HL-60 (cell line): ENCODE data around the gene RPL5.

ENCODE experiments used
- CTCF ChIP-seq: IDR thresholded peaks from one replicate; pipeline ENCODE4 v1.5.1; 2011; ENCODE audit warnings: low read length, control low read depth, inconsistent platforms; ENCODE audit not compliant: insufficient read depth
- TF ChIP-seq, protein P1 (sequence below): IDR thresholded peaks from 2 replicates; pipeline ENCODE4 v1.6.1; 2012; ENCODE audit warnings: low read depth; ENCODE audit not compliant: insufficient replicate concordance

DNA sequence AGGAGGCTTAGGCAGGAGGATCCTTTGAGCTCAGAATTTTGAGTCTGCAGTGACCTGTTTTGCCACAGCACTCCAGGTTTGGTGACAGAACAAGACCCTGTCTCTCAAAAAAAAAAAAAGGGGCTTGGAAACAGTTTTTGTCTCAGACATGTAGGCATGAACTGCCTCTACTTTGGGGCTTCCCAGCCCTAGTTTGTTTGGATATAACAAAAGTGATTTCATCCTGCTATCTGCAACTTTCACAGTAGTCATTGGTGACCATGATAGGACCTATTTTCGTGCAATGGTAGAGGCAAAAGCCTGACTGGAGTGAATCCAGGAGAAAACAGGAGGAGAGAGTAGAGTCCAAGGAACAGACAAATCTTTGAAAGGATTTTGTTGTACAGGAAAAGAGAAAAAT lies 26.6 kb upstream of the RPL5 start:
- no peak for TF ChIP-seq CTCF
- TF ChIP-seq, protein P1, sequence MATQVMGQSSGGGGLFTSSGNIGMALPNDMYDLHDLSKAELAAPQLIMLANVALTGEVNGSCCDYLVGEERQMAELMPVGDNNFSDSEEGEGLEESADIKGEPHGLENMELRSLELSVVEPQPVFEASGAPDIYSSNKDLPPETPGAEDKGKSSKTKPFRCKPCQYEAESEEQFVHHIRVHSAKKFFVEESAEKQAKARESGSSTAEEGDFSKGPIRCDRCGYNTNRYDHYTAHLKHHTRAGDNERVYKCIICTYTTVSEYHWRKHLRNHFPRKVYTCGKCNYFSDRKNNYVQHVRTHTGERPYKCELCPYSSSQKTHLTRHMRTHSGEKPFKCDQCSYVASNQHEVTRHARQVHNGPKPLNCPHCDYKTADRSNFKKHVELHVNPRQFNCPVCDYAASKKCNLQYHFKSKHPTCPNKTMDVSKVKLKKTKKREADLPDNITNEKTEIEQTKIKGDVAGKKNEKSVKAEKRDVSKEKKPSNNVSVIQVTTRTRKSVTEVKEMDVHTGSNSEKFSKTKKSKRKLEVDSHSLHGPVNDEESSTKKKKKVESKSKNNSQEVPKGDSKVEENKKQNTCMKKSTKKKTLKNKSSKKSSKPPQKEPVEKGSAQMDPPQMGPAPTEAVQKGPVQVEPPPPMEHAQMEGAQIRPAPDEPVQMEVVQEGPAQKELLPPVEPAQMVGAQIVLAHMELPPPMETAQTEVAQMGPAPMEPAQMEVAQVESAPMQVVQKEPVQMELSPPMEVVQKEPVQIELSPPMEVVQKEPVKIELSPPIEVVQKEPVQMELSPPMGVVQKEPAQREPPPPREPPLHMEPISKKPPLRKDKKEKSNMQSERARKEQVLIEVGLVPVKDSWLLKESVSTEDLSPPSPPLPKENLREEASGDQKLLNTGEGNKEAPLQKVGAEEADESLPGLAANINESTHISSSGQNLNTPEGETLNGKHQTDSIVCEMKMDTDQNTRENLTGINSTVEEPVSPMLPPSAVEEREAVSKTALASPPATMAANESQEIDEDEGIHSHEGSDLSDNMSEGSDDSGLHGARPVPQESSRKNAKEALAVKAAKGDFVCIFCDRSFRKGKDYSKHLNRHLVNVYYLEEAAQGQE = no peak
